ENCODE measurements around the gene HSD17B12.

GRCh38 chr11:43736502-43737200, 56.1 kb downstream of the HSD17B12 start:
- no peak for TF ChIP-seq OSR1 (CRISPR knock-in tag; IDR thresholded peaks at IDR 0.05)
- no peak for TF ChIP-seq PPARA (CRISPR knock-in tag; IDR thresholded peaks at IDR 0.05; ENCODE audit: borderline replicate concordance)
- TF ChIP-seq, protein P1, sequence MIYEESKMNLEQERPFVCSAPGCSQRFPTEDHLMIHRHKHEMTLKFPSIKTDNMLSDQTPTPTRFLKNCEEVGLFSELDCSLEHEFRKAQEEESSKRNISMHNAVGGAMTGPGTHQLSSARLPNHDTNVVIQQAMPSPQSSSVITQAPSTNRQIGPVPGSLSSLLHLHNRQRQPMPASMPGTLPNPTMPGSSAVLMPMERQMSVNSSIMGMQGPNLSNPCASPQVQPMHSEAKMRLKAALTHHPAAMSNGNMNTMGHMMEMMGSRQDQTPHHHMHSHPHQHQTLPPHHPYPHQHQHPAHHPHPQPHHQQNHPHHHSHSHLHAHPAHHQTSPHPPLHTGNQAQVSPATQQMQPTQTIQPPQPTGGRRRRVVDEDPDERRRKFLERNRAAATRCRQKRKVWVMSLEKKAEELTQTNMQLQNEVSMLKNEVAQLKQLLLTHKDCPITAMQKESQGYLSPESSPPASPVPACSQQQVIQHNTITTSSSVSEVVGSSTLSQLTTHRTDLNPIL (CRISPR knock-in tag; IDR thresholded peaks at IDR 0.05; ENCODE audit: low read depth), result no peak
- TF ChIP-seq, protein P2, sequence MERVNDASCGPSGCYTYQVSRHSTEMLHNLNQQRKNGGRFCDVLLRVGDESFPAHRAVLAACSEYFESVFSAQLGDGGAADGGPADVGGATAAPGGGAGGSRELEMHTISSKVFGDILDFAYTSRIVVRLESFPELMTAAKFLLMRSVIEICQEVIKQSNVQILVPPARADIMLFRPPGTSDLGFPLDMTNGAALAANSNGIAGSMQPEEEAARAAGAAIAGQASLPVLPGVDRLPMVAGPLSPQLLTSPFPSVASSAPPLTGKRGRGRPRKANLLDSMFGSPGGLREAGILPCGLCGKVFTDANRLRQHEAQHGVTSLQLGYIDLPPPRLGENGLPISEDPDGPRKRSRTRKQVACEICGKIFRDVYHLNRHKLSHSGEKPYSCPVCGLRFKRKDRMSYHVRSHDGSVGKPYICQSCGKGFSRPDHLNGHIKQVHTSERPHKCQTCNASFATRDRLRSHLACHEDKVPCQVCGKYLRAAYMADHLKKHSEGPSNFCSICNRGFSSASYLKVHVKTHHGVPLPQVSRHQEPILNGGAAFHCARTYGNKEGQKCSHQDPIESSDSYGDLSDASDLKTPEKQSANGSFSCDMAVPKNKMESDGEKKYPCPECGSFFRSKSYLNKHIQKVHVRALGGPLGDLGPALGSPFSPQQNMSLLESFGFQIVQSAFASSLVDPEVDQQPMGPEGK (CRISPR knock-in tag; IDR thresholded peaks at IDR 0.05; ENCODE audit: borderline replicate concordance), result no peak
- no peak for TF ChIP-seq ARNTL (CRISPR knock-in tag; IDR thresholded peaks at IDR 0.05; ENCODE audit: borderline replicate concordance, low read depth)
- TF ChIP-seq, protein P3, sequence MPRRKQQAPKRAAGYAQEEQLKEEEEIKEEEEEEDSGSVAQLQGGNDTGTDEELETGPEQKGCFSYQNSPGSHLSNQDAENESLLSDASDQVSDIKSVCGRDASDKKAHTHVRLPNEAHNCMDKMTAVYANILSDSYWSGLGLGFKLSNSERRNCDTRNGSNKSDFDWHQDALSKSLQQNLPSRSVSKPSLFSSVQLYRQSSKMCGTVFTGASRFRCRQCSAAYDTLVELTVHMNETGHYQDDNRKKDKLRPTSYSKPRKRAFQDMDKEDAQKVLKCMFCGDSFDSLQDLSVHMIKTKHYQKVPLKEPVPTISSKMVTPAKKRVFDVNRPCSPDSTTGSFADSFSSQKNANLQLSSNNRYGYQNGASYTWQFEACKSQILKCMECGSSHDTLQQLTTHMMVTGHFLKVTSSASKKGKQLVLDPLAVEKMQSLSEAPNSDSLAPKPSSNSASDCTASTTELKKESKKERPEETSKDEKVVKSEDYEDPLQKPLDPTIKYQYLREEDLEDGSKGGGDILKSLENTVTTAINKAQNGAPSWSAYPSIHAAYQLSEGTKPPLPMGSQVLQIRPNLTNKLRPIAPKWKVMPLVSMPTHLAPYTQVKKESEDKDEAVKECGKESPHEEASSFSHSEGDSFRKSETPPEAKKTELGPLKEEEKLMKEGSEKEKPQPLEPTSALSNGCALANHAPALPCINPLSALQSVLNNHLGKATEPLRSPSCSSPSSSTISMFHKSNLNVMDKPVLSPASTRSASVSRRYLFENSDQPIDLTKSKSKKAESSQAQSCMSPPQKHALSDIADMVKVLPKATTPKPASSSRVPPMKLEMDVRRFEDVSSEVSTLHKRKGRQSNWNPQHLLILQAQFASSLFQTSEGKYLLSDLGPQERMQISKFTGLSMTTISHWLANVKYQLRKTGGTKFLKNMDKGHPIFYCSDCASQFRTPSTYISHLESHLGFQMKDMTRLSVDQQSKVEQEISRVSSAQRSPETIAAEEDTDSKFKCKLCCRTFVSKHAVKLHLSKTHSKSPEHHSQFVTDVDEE (CRISPR knock-in tag; IDR thresholded peaks at IDR 0.05), result no peak
- no peak for TF ChIP-seq ZFP30 (CRISPR knock-in tag; IDR thresholded peaks at IDR 0.05)
- no peak for TF ChIP-seq GLIS3 (CRISPR knock-in tag; IDR thresholded peaks at IDR 0.05)
- TF ChIP-seq, protein P4, sequence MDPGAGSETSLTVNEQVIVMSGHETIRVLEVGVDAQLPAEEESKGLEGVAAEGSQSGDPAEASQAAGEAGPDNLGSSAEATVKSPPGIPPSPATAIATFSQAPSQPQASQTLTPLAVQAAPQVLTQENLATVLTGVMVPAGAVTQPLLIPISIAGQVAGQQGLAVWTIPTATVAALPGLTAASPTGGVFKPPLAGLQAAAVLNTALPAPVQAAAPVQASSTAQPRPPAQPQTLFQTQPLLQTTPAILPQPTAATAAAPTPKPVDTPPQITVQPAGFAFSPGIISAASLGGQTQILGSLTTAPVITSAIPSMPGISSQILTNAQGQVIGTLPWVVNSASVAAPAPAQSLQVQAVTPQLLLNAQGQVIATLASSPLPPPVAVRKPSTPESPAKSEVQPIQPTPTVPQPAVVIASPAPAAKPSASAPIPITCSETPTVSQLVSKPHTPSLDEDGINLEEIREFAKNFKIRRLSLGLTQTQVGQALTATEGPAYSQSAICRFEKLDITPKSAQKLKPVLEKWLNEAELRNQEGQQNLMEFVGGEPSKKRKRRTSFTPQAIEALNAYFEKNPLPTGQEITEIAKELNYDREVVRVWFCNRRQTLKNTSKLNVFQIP (CRISPR knock-in tag; IDR thresholded peaks at IDR 0.05; ENCODE audit: borderline replicate concordance, low read depth), result no peak
- no peak for TF ChIP-seq TOX (CRISPR knock-in tag; IDR thresholded peaks at IDR 0.05; ENCODE audit: borderline replicate concordance)
- no peak for TF ChIP-seq ZNF565 (CRISPR knock-in tag; conservative IDR thresholded peaks at IDR 0.05; ENCODE audit: low read depth)
- TF ChIP-seq, protein P5, sequence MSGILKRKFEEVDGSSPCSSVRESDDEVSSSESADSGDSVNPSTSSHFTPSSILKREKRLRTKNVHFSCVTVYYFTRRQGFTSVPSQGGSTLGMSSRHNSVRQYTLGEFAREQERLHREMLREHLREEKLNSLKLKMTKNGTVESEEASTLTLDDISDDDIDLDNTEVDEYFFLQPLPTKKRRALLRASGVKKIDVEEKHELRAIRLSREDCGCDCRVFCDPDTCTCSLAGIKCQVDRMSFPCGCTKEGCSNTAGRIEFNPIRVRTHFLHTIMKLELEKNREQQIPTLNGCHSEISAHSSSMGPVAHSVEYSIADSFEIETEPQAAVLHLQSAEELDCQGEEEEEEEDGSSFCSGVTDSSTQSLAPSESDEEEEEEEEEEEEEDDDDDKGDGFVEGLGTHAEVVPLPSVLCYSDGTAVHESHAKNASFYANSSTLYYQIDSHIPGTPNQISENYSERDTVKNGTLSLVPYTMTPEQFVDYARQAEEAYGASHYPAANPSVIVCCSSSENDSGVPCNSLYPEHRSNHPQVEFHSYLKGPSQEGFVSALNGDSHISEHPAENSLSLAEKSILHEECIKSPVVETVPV (CRISPR knock-in tag; IDR thresholded peaks at IDR 0.05), result no peak
